ENCODE data around the gene DCN.
"Not testable (repeated sequence)": the region's sequence is repeated elsewhere in the genome, so short reads cannot be mapped to it uniquely, and the experiment has no call there.

The DCN gene

DNA sequence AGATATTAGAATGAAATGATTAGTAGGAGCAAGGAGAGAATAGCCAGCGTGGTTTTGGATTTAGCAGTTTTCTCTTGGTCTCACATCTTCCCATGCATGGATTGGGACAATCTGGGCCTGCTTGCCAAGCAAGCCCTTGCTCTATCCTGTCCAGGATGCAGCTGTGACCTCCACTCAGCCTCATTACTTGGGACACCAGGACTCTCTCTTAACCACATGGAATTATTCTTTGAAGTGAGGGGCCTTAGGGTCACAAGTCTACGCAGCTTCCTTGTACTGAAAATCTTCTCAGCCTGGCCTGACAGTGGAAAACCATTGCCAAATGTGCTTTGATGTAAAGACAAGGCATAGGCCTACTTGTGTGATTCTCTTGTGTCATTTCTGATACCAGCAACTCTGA lies 28.0 kb upstream of the DCN start:
- H3K36me3 ChIP-seq (ENCODE audit: insufficient read depth, low read length) = no peaks in the 10 kb centered on the region

DNA sequence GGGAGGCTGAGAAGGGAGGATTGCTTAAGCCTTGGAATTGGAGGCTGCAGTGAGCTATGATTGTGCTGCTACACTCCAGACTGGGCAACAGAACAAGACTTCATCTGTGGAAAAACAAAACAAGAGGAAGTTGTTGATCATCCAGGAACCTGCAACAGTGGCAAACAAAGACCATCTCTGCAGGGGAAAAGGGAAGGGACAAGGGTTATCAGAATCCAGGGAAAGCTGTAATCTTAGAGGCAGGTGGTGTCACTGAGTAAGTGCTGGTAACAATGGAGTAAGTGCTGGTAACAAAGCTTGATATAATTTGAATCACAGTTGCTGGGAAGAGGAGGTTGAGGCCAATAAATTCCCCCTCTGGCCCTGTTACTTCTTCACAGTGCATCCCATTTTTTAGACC lies 27.5 kb upstream of the DCN start:
- no peak overlapping the region for H2AFZ ChIP-seq (ENCODE audit: low read length, unreplicated experiment)
- H3K27ac ChIP-seq (ENCODE audit: low read depth, low read length) = no peak overlapping the region
- peaks cover 8% of the 10 kb centered on the region for H3K4me1 ChIP-seq (ENCODE audit: control insufficient read depth, insufficient read depth, low read length, unreplicated experiment)
- H3K36me3 ChIP-seq (ENCODE audit: insufficient read depth, low read length) = no peaks in the 10 kb centered on the region
- no peak overlapping the region for H3K4me3 ChIP-seq (ENCODE audit: low read depth, low read length)
- H3K27me3 ChIP-seq (ENCODE audit: insufficient read depth, low read length) = no peaks in the 10 kb centered on the region
- H3K79me2 ChIP-seq (ENCODE audit: control insufficient read depth, insufficient read depth, low read length, unreplicated experiment) = no peaks in the 10 kb centered on the region

More for the DNA sequence above, 28.0 kb upstream of the DCN start:
- Histone ChIP-seq H3K79me2 (ENCODE audit: control insufficient read depth, insufficient read depth, low read length, unreplicated experiment) (no peaks in the 10 kb centered on the region), H3K4me3 (ENCODE audit: low read depth, low read length) (no peak overlapping the region), H3K27me3 (ENCODE audit: insufficient read depth, low read length) (no peaks in the 10 kb centered on the region), H2AFZ (ENCODE audit: low read length, unreplicated experiment) (no peak overlapping the region), H3K4me1 (ENCODE audit: control insufficient read depth, insufficient read depth, low read length, unreplicated experiment) (peaks cover 6% of the 10 kb centered on the region), H3K27ac (ENCODE audit: low read depth, low read length) (no peak overlapping the region)

DNA sequence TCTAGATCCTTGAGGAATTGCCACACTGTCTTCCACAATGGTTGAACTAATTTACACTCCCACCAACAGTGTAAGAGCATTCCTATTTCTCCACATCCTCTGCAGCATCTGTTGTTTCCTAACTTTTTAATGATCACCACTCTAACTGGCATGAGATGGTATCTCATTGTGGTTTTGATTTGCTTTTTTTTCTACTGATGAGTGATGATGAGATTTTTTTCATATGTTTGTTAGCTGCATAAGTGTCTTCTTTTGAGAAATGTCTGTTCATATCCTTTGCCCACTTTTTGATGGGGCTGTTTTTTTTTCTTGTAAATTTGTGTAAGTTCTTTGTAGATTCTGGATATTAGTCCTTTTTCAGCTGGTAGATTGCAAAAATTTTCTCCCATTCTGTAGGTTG lies 24.7 kb upstream of the DCN start:
- H3K36me3 ChIP-seq (ENCODE audit: insufficient read depth, low read length); H2AFZ ChIP-seq (ENCODE audit: low read length, unreplicated experiment); H3K27me3 ChIP-seq (ENCODE audit: insufficient read depth, low read length); H3K79me2 ChIP-seq (ENCODE audit: control insufficient read depth, insufficient read depth, low read length, unreplicated experiment); H3K4me3 ChIP-seq (ENCODE audit: low read depth, low read length); H3K27ac ChIP-seq (ENCODE audit: low read depth, low read length): not testable (repeated sequence)
- H3K4me1 ChIP-seq (ENCODE audit: control insufficient read depth, insufficient read depth, low read length, unreplicated experiment) = peaks cover 18% of the 10 kb centered on the region

DNA sequence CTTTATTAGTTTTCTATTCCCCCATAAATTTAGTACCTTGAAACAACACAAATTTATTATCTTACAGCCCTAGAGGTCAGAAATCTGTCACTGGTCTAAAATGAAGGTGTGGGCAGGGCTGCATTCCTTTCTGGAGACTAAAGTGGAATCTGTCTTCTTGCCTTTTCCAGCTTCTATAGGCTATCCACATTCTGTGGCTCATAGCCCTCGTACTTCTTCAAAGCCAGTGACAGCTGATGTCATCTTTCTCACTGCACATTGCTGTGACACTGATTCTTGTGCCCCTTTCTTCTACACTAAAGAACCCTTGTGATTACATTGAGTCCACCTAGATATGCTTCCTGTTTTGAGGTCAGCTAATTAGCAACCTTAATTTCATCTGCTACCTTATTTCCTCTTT lies 23.2 kb upstream of the DCN start:
- H3K79me2 ChIP-seq (ENCODE audit: control insufficient read depth, insufficient read depth, low read length, unreplicated experiment) = no peaks in the 10 kb centered on the region
- H3K27me3 ChIP-seq (ENCODE audit: insufficient read depth, low read length) = no peaks in the 10 kb centered on the region
- H2AFZ ChIP-seq (ENCODE audit: low read length, unreplicated experiment) = peak overlapping the region; percentile 25
- H3K27ac ChIP-seq (ENCODE audit: low read depth, low read length) = no peak overlapping the region
- no peaks in the 10 kb centered on the region for H3K36me3 ChIP-seq (ENCODE audit: insufficient read depth, low read length)
- no peak overlapping the region for H3K4me3 ChIP-seq (ENCODE audit: low read depth, low read length)
- peaks cover 18% of the 10 kb centered on the region for H3K4me1 ChIP-seq (ENCODE audit: control insufficient read depth, insufficient read depth, low read length, unreplicated experiment)

DNA sequence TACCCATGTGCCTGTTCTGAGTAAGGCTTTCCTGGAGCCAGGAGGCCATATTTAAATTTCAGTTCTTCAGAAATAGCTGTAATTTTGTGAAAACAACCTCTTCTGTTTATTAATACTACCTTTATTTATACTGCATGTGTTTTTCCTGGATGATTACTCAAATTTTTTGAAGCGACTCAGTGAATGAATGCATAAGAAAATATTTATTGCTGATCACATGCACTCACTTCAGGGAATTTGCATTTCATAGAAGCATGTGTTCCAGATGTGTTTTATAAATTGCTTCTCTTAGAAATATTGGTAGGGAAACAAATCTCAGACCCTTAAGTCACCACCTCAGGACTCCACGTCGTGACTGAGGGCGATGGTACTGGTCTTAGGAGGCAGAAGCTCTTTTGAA lies 21.8 kb upstream of the DCN start:
- Histone ChIP-seq H3K4me1 (ENCODE audit: control insufficient read depth, insufficient read depth, low read length, unreplicated experiment) (peaks cover 18% of the 10 kb centered on the region), H2AFZ (ENCODE audit: low read length, unreplicated experiment) (peak overlapping the region; percentile 13), H3K27ac (ENCODE audit: low read depth, low read length) (no peak overlapping the region), H3K4me3 (ENCODE audit: low read depth, low read length) (no peak overlapping the region), H3K27me3 (ENCODE audit: insufficient read depth, low read length) (no peaks in the 10 kb centered on the region), H3K79me2 (ENCODE audit: control insufficient read depth, insufficient read depth, low read length, unreplicated experiment) (no peaks in the 10 kb centered on the region), H3K36me3 (ENCODE audit: insufficient read depth, low read length) (no peaks in the 10 kb centered on the region)

DNA sequence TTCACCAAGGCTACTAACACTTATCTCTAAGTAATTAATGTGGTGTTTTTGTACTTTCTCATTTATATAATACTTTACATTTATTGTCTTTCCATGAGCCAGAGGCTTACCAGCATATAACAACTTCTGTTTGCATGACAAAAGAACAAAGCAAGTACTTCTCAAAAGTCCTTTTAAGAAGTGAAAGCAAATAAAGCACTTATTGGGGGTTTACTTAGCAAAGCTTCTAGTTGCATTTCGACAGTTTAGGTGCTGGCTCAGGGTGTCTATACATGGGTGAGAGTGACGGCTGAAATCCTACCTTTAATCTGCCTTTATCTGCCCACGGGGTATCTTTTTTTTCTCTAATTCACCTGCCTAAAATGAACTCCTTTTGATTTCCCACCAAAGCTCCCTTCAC lies 21.0 kb upstream of the DCN start:
- Histone ChIP-seq H2AFZ (ENCODE audit: low read length, unreplicated experiment) (no peak overlapping the region), H3K36me3 (ENCODE audit: insufficient read depth, low read length) (no peaks in the 10 kb centered on the region), H3K27ac (ENCODE audit: low read depth, low read length) (no peak overlapping the region), H3K4me3 (ENCODE audit: low read depth, low read length) (no peak overlapping the region), H3K27me3 (ENCODE audit: insufficient read depth, low read length) (no peaks in the 10 kb centered on the region), H3K79me2 (ENCODE audit: control insufficient read depth, insufficient read depth, low read length, unreplicated experiment) (no peaks in the 10 kb centered on the region), H3K4me1 (ENCODE audit: control insufficient read depth, insufficient read depth, low read length, unreplicated experiment) (peaks cover 18% of the 10 kb centered on the region)

DNA sequence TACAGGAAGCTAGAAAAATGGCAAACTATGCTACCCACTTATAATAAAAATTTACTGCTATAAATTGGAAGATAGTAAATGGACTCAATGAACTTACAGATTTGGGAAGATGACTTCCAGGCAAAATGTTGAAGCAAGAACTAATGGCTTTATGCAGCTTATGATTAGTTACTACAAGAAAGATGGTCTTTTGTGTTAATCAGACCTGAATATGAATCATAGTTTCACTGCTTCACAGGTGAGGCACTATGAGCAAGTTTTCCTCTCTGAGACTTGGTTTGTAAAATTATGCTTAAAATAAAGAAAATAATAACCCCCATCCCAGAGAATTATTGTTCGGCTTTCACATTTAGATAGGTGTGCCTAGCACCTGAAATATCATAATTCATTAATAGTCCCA lies 19.8 kb upstream of the DCN start:
- Histone ChIP-seq H3K36me3 (ENCODE audit: insufficient read depth, low read length) (no peaks in the 10 kb centered on the region), H3K27ac (ENCODE audit: low read depth, low read length) (no peak overlapping the region), H3K4me1 (ENCODE audit: control insufficient read depth, insufficient read depth, low read length, unreplicated experiment) (peaks cover 18% of the 10 kb centered on the region), H3K4me3 (ENCODE audit: low read depth, low read length) (no peak overlapping the region), H2AFZ (ENCODE audit: low read length, unreplicated experiment) (no peak overlapping the region), H3K27me3 (ENCODE audit: insufficient read depth, low read length) (no peaks in the 10 kb centered on the region), H3K79me2 (ENCODE audit: control insufficient read depth, insufficient read depth, low read length, unreplicated experiment) (no peaks in the 10 kb centered on the region)

DNA sequence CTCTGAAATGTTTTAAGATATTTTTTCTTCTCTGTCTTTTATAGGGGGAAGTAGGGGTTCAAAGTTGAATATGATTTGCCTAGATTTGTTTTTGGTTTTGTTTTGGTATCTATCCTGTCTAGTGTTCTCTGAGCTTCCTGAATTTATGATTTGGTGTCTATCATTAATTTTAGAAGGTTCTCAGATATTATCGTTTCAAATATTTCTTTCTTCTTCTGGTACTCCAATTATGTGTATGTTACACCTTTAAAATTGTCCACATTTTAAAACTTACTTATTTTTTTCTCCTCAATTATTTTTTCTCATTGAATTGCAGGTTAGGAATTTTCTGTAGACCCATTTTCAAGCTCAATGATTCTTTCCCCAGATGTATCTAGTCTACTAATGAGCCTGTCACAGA lies 13.8 kb upstream of the DCN start:
- H3K79me2 ChIP-seq (ENCODE audit: control insufficient read depth, insufficient read depth, low read length, unreplicated experiment) = no peaks in the 10 kb centered on the region
- H3K36me3 ChIP-seq (ENCODE audit: insufficient read depth, low read length) = 0 out of 2 replicates have a peak, but pooled peaks cover 4% of the 10 kb centered on the region
- H3K27ac ChIP-seq (ENCODE audit: low read depth, low read length) = no peak overlapping the region
- H3K4me3 ChIP-seq (ENCODE audit: low read depth, low read length) = no peak overlapping the region
- no peaks in the 10 kb centered on the region for H3K27me3 ChIP-seq (ENCODE audit: insufficient read depth, low read length)
- H3K4me1 ChIP-seq (ENCODE audit: control insufficient read depth, insufficient read depth, low read length, unreplicated experiment) = peaks cover 8% of the 10 kb centered on the region
- no peak overlapping the region for H2AFZ ChIP-seq (ENCODE audit: low read length, unreplicated experiment)

DNA sequence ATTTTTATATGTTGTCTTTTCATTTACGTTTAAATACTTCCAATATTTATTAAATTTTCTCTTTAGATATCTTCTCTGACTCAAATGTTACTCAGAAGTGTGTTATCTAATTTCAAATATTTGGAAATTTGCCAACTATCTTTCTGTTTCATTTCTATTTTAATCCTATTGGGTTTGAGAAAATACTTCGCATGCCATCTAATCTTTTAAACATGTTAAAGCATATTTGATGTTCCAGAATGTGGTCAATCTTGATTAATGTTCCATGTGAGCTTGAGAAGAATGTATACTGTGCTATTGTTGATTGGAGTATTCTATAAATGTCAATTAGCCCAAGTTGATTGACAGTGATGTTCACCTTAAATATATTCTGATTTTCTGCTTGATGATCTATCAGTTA lies 11.9 kb upstream of the DCN start:
- 0 out of 2 replicates have a peak, but pooled peaks cover 4% of the 10 kb centered on the region for H3K36me3 ChIP-seq (ENCODE audit: insufficient read depth, low read length)
- no peaks in the 10 kb centered on the region for H3K27me3 ChIP-seq (ENCODE audit: insufficient read depth, low read length)
- peak overlapping the region; percentile 32; the same call in 1 of the 2 replicates for H3K27ac ChIP-seq (ENCODE audit: low read depth, low read length)
- H3K4me1 ChIP-seq (ENCODE audit: control insufficient read depth, insufficient read depth, low read length, unreplicated experiment) = peaks cover 21% of the 10 kb centered on the region
- H3K4me3 ChIP-seq (ENCODE audit: low read depth, low read length) = no peak overlapping the region
- no peak overlapping the region for H2AFZ ChIP-seq (ENCODE audit: low read length, unreplicated experiment)
- no peaks in the 10 kb centered on the region for H3K79me2 ChIP-seq (ENCODE audit: control insufficient read depth, insufficient read depth, low read length, unreplicated experiment)

DNA sequence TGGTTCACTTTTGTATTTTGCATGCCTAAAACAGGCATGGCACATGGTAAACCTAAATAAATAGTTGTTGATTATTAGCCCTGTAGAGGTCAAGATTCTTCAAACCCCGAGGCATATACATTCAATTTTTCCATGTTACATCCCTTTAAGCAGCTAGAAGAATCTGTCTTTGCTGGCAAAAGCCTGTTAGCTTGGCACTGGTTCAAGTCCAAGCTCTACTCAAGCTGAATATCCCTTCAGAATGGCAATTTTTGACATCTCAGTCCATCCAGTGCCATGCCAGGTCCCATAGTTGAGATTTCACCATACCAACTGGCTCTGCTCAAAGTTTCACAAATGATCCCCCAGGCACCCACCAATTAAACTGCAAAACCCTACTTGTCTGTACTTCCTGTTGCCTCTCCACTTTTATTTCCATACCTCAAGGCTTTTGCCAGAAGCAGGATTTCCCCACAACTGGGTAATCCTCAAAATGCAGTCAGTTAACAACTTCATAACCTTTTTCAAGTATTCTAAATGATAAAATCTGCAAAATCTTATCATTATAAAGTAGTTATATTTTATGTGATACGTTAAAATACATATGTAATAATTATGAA lies 9.0 kb upstream of the DCN start:
- Histone ChIP-seq H3K4me3 (ENCODE audit: low read depth, low read length) (no peak overlapping the region), H3K27ac (ENCODE audit: low read depth, low read length) (no peak overlapping the region), H3K79me2 (ENCODE audit: control insufficient read depth, insufficient read depth, low read length, unreplicated experiment) (no peaks in the 10 kb centered on the region), H3K4me1 (ENCODE audit: control insufficient read depth, insufficient read depth, low read length, unreplicated experiment) (peaks cover 35% of the 10 kb centered on the region), H3K27me3 (ENCODE audit: insufficient read depth, low read length) (no peaks in the 10 kb centered on the region), H3K36me3 (ENCODE audit: insufficient read depth, low read length) (0 out of 2 replicates have a peak, but pooled peaks cover 4% of the 10 kb centered on the region), H2AFZ (ENCODE audit: low read length, unreplicated experiment) (peak overlapping the region; percentile 24)

DNA sequence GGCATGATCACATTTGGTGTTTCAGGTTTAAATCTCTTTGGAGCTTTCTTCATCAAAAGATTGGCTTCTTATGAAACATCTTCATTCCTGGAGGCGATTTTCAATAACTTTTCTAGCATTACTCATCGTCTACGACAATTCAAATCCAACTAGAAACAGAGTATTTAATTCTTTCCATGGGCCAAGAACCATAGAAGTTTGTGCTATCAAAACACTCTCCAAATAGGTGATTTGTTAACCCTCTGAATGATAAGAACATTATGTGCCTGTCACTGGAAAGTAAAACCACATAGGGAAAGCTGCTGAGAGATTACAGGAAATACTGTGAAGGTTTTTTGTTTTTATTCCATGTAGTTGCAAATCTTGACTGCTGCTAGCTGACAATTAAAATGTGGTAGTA lies 6.9 kb upstream of the DCN start:
- H3K36me3 ChIP-seq (ENCODE audit: insufficient read depth, low read length) = no peaks in the 10 kb centered on the region
- H2AFZ ChIP-seq (ENCODE audit: low read length, unreplicated experiment) = peak overlapping the region; percentile 66

More for the DNA sequence above, 6.9 kb upstream of the DCN start:
- no peaks in the 10 kb centered on the region for H3K79me2 ChIP-seq (ENCODE audit: control insufficient read depth, insufficient read depth, low read length, unreplicated experiment)
- peak overlapping the region; percentile 63 for H3K27ac ChIP-seq (ENCODE audit: low read depth, low read length)
- H3K27me3 ChIP-seq (ENCODE audit: insufficient read depth, low read length) = no peaks in the 10 kb centered on the region
- peak overlapping the region; percentile 48; the same call in 1 of the 2 replicates for H3K4me3 ChIP-seq (ENCODE audit: low read depth, low read length)
- H3K4me1 ChIP-seq (ENCODE audit: control insufficient read depth, insufficient read depth, low read length, unreplicated experiment) = peaks cover 30% of the 10 kb centered on the region
